B cell (primary cell): ENCODE measurements around the gene MRAS. TPM values are rescaled to one million over a fixed set of nuclear protein-coding genes. Genes with fewer than 3 reads are reported as not detected.

Experiments
- ATAC-seq: fragments of 200-7000 bp; cut with Tn5 transposase; one replicate; pipeline ENCODE4 v1.10.0; 2021; ENCODE audit warnings: low read depth, mild to moderate bottlenecking, moderate number of reproducible peaks, moderate library complexity
- CTCF ChIA-PET: fragments of 350-600 bp; sonication (Branson Sonifier 250); formaldehyde crosslinking; loops from one replicate; lab custom pipeline; 2021; ENCODE audit warnings: antibody characterized with exemption, inconsistent platforms; lab: Charles Lee
- POLR2A ChIA-PET: fragments of 350-600 bp; sonication (Branson Sonifier 250); formaldehyde crosslinking; loops from one replicate; lab custom pipeline; 2021; ENCODE audit warnings: antibody characterized with exemption; lab: Charles Lee
- DNase-seq: peaks from one replicate; pipeline ENCODE4 v3.0.0; 2013
- H2AFZ ChIP-seq: 2 replicates; pipeline ENCODE4 v1.6.1; 2012; ENCODE audit warnings: mild to moderate bottlenecking, low read depth, low read length; ENCODE audit not compliant: insufficient read depth, poor library complexity, severe bottlenecking
- H3K27ac ChIP-seq, 2 donors: 1 replicate in 1 of 2; 2 replicates in 1 of 2; pipeline ENCODE4 v1.5.1; 2012 to 2013; ENCODE audit warnings: low read length in 2 of 2, mild to moderate bottlenecking in 2 of 2, moderate library complexity in 1 of 2
- H3K27me3 ChIP-seq, 4 experiments: fragments of 200-600 bp in 1 of 4; sonication (generic) in 1 of 4; replicated peaks in 1 of 4; 1 replicate in 2 of 4; 2 replicates in 2 of 4; pipeline versions ENCODE4 v1.6.1 to v1.7.0; 2013 to 2016; ENCODE audit warnings: low read length in 3 of 4, mild to moderate bottlenecking in 2 of 4, mixed read lengths in 1 of 4, moderate library complexity in 1 of 4; ENCODE audit not compliant: insufficient read depth in 4 of 4, control insufficient read depth in 3 of 4; ENCODE audit errors: control extremely low read depth in 1 of 4
- H3K36me3 ChIP-seq, 2 experiments: replicated peaks in 1 of 2; 1 replicate in 1 of 2; 2 replicates in 1 of 2; pipeline versions ENCODE4 v1.6.1 to v1.7.1; 2013; ENCODE audit warnings: low read length in 1 of 2; ENCODE audit not compliant: insufficient read depth in 2 of 2, control insufficient read depth in 1 of 2; ENCODE audit errors: control extremely low read depth in 1 of 2, extremely low read depth in 1 of 2
- H3K4me1 ChIP-seq, 2 donors: fragments of 200-600 bp in 1 of 2; sonication (generic) in 1 of 2; 1 replicate in 1 of 2; 2 replicates in 1 of 2; pipeline versions ENCODE4 v1.5.1 to v1.6.1; 2013 to 2017; ENCODE audit warnings: low read length in 2 of 2; ENCODE audit not compliant: control insufficient read depth in 2 of 2, insufficient read depth in 2 of 2
- H3K4me2 ChIP-seq: replicated peaks from 2 replicates; pipeline ENCODE3; 2012; ENCODE audit warnings: mild to moderate bottlenecking, low read depth, low read length; ENCODE audit not compliant: poor library complexity, severe bottlenecking
- H3K4me3 ChIP-seq, 5 experiments: fragments of 200-600 bp in 1 of 5; sonication (generic) in 1 of 5; 1 replicate in 3 of 5; 2 replicates in 2 of 5; pipeline versions ENCODE4 v1.5.1 to v1.7.0; 2011 to 2016; ENCODE audit warnings: low read length in 4 of 5, mild to moderate bottlenecking in 4 of 5, low read depth in 2 of 5, control low read depth in 1 of 5, moderate library complexity in 1 of 5; ENCODE audit not compliant: insufficient read depth in 1 of 5; ENCODE audit errors: control extremely low read depth in 1 of 5, extremely low read depth in 1 of 5
- H3K79me2 ChIP-seq: fragments of 200-600 bp; sonication (generic); one replicate; pipeline ENCODE4 v1.6.0; 2016; ENCODE audit warnings: low read length; ENCODE audit not compliant: control insufficient read depth, insufficient read depth
- H3K9ac ChIP-seq: fragments of 200-600 bp; sonication (generic); 2 replicates; pipeline ENCODE4 v1.6.1; 2017; ENCODE audit warnings: mild to moderate bottlenecking, low read length, moderate library complexity
- H3K9me3 ChIP-seq, 3 donors: one replicate each; pipeline versions ENCODE4 v1.6.1 to v1.7.1; 2013; ENCODE audit warnings: low read length in 2 of 3; ENCODE audit not compliant: control insufficient read depth in 2 of 3, insufficient read depth in 1 of 3; ENCODE audit errors: control extremely low read depth in 1 of 3
- H4K20me1 ChIP-seq: 2 replicates; pipeline ENCODE4 v1.6.0; 2012; ENCODE audit warnings: mild to moderate bottlenecking, low read length; ENCODE audit not compliant: insufficient read depth, control insufficient read depth, poor library complexity, severe bottlenecking
- H3K27ac Mint-ChIP-seq: one replicate; pipeline ENCODE4 v1.8.0; 2021; ENCODE audit warnings: mixed read lengths
- H3K27me3 Mint-ChIP-seq: one replicate; pipeline ENCODE4 v1.8.0; 2021; ENCODE audit warnings: mixed read lengths
- H3K4me1 Mint-ChIP-seq: one replicate; pipeline ENCODE4 v1.8.0; 2021; ENCODE audit warnings: mixed read lengths
- H3K4me3 Mint-ChIP-seq: one replicate; pipeline ENCODE4 v1.8.0; 2021; ENCODE audit warnings: mixed read lengths
- H3K9me3 Mint-ChIP-seq: one replicate; pipeline ENCODE4 v1.8.0; 2022; ENCODE audit warnings: mixed read lengths; ENCODE audit not compliant: insufficient read depth
- EZH2 ChIP-seq: IDR thresholded peaks from 2 replicates; pipeline ENCODE4 v1.6.1; 2012; ENCODE audit warnings: borderline replicate concordance, low read depth, mild to moderate bottlenecking, moderate library complexity, low read length; ENCODE audit not compliant: insufficient read depth, poor library complexity, severe bottlenecking
- WGBS: methylation state at CpG from one replicate; pipeline ENCODE4 v1.1.5; 2013; ENCODE audit warnings: missing lambda C conversion rate; ENCODE audit not compliant: insufficient coverage; 5-methylcytosine and 5-hydroxymethylcytosine counted together
- intact Hi-C: fragments of 100-400 bp; cut with micrococcal nuclease; formaldehyde crosslinking; loops from one replicate; pipeline ENCODE4 v1.10.0; 2022
- polyA plus RNA-seq: library from polyadenylated mRNA; depleted of rRNA; stranded (reverse); fragments of >200 nt; gene quantifications from 2 replicates; pipeline ENCODE4 v1.2.3, GENCODE V29; 2012
- total RNA-seq, 2 donors: library from RNA; stranded (reverse); fragments of 120-200 nt in 1 of 2; gene quantifications; 1 replicate in 1 of 2; 2 replicates in 1 of 2; pipeline versions ENCODE4 v1.2.3 to v1.2.4, GENCODE V29; 2013 to 2022
- TF ChIP-seq, protein P1 (sequence below): fragments of 200-600 bp; IDR thresholded peaks from one replicate; pipeline ENCODE4 v1.8.0; 2022; ENCODE audit warnings: antibody characterized with exemption, mild to moderate bottlenecking

MRAS gene
- total and polyA plus RNA-seq, 2 donors (not counting 1 experiment from before 2014, with no cell fraction given) = 0.03 to 0.22 TPM

GRCh38 chr3:138359148-138359918, 11.0 kb downstream of the MRAS start:
- Histone ChIP-seq H3K4me2 (no peak overlapping the region), H2AFZ (no peak overlapping the region), H3K9me3 (no peaks in the 10 kb centered on the region), H4K20me1 (no peaks in the 10 kb centered on the region), H3K27ac (no peak overlapping the region), H3K4me3 (no peak overlapping the region), H3K27me3 (peaks cover 0 to 40% (median 3%) of the 10 kb centered on the region in 4 experiments), H3K4me1 (no peaks in the 10 kb centered on the region), H3K9ac (no peak overlapping the region), H3K36me3 (no peaks in the 10 kb centered on the region), H3K79me2 (no peaks in the 10 kb centered on the region)
- H3K9me3 Mint-ChIP-seq = no peaks in the 10 kb centered on the region
- no CpG with 5 or more reads among the region's 7 CpGs for WGBS
- intact Hi-C loops = no loop called here
- ChIA-PET POLR2A (no interaction called here), CTCF (no interaction called here)
- no peaks in the 10 kb centered on the region for H3K4me1 Mint-ChIP-seq
- DNase-seq (no peak), ATAC-seq (no peak)
- no peak for TF ChIP-seq EZH2
- TF ChIP-seq, protein P1, sequence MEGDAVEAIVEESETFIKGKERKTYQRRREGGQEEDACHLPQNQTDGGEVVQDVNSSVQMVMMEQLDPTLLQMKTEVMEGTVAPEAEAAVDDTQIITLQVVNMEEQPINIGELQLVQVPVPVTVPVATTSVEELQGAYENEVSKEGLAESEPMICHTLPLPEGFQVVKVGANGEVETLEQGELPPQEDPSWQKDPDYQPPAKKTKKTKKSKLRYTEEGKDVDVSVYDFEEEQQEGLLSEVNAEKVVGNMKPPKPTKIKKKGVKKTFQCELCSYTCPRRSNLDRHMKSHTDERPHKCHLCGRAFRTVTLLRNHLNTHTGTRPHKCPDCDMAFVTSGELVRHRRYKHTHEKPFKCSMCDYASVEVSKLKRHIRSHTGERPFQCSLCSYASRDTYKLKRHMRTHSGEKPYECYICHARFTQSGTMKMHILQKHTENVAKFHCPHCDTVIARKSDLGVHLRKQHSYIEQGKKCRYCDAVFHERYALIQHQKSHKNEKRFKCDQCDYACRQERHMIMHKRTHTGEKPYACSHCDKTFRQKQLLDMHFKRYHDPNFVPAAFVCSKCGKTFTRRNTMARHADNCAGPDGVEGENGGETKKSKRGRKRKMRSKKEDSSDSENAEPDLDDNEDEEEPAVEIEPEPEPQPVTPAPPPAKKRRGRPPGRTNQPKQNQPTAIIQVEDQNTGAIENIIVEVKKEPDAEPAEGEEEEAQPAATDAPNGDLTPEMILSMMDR = no peak
- no peak overlapping the region for H3K4me3 Mint-ChIP-seq
- peaks cover 65% of the 10 kb centered on the region for H3K27me3 Mint-ChIP-seq
- H3K27ac Mint-ChIP-seq = no peak overlapping the region
